ENCODE measurements around the gene CD274. TPM values are rescaled to one million over a fixed set of nuclear protein-coding genes. Genes with fewer than 3 reads are reported as not detected.

Gene CD274
- total and polyA plus RNA-seq, 2 experiments from 2014 or later, result not detected

- Histone ChIP-seq H3K4me3 (peak overlapping the region; percentile 48), H3K4me1 (ENCODE audit: insufficient read depth) (0 out of 2 replicates have a peak, but pooled peaks cover 4% of the 10 kb centered on the region), H4K20me1 (replicated peaks; ENCODE audit: insufficient read depth) (no peaks in the 10 kb centered on the region), H2AFZ (no peak overlapping the region), H3F3A (replicated peaks; ENCODE audit: low read depth) (no peaks in the 10 kb centered on the region), H3K79me2 (replicated peaks; ENCODE audit: insufficient read depth) (no peaks in the 10 kb centered on the region), H3K9me2 (ENCODE audit: insufficient read depth) (no peaks in the 10 kb centered on the region), H3K27ac (ENCODE audit: low read depth) (no peak overlapping the region), H3K27me3 (ENCODE audit: insufficient read depth) (no peaks in the 10 kb centered on the region), H3K36me3 (ENCODE audit: insufficient read depth) (no peaks in the 10 kb centered on the region), H3K4me2 (peak overlapping the region; percentile 57)
- Mint-ChIP-seq H3K27ac (no peak overlapping the region), H3K36me3 (ENCODE audit: low read depth) (no peaks in the 10 kb centered on the region), H3K9me3 (no peaks in the 10 kb centered on the region), H3K27me3 (ENCODE audit: insufficient read depth, low read depth, poor library complexity) (peaks cover 3% of the 10 kb centered on the region), H3K4me3 (peak overlapping the region; percentile 75), H3K4me1 (peaks cover 2% of the 10 kb centered on the region; the same call in 1 of the 3 replicates)
- TF ChIP-seq CTCF (conservative IDR thresholded peaks at IDR 0.05; ENCODE audit: low read depth in 2 of 2) (no peak), CREB1 (CRISPR knock-in tag; IDR thresholded peaks at IDR 0.05; ENCODE audit: low read depth) (no peak), POLR2AphosphoS5 (IDR thresholded peaks at IDR 0.05; ENCODE audit: low read depth) (no peak), JUNB (IDR thresholded peaks at IDR 0.05; ENCODE audit: unreplicated experiment) (no peak), ZNF331 (CRISPR knock-in tag; IDR thresholded peaks at IDR 0.05; ENCODE audit: low read depth) (no peak), EZH2phosphoT487 (IDR thresholded peaks at IDR 0.05; ENCODE audit: unreplicated experiment) (no peak), REST (IDR thresholded peaks at IDR 0.05; ENCODE audit: unreplicated experiment) (no peak)
- TF ChIP-seq, protein P1, sequence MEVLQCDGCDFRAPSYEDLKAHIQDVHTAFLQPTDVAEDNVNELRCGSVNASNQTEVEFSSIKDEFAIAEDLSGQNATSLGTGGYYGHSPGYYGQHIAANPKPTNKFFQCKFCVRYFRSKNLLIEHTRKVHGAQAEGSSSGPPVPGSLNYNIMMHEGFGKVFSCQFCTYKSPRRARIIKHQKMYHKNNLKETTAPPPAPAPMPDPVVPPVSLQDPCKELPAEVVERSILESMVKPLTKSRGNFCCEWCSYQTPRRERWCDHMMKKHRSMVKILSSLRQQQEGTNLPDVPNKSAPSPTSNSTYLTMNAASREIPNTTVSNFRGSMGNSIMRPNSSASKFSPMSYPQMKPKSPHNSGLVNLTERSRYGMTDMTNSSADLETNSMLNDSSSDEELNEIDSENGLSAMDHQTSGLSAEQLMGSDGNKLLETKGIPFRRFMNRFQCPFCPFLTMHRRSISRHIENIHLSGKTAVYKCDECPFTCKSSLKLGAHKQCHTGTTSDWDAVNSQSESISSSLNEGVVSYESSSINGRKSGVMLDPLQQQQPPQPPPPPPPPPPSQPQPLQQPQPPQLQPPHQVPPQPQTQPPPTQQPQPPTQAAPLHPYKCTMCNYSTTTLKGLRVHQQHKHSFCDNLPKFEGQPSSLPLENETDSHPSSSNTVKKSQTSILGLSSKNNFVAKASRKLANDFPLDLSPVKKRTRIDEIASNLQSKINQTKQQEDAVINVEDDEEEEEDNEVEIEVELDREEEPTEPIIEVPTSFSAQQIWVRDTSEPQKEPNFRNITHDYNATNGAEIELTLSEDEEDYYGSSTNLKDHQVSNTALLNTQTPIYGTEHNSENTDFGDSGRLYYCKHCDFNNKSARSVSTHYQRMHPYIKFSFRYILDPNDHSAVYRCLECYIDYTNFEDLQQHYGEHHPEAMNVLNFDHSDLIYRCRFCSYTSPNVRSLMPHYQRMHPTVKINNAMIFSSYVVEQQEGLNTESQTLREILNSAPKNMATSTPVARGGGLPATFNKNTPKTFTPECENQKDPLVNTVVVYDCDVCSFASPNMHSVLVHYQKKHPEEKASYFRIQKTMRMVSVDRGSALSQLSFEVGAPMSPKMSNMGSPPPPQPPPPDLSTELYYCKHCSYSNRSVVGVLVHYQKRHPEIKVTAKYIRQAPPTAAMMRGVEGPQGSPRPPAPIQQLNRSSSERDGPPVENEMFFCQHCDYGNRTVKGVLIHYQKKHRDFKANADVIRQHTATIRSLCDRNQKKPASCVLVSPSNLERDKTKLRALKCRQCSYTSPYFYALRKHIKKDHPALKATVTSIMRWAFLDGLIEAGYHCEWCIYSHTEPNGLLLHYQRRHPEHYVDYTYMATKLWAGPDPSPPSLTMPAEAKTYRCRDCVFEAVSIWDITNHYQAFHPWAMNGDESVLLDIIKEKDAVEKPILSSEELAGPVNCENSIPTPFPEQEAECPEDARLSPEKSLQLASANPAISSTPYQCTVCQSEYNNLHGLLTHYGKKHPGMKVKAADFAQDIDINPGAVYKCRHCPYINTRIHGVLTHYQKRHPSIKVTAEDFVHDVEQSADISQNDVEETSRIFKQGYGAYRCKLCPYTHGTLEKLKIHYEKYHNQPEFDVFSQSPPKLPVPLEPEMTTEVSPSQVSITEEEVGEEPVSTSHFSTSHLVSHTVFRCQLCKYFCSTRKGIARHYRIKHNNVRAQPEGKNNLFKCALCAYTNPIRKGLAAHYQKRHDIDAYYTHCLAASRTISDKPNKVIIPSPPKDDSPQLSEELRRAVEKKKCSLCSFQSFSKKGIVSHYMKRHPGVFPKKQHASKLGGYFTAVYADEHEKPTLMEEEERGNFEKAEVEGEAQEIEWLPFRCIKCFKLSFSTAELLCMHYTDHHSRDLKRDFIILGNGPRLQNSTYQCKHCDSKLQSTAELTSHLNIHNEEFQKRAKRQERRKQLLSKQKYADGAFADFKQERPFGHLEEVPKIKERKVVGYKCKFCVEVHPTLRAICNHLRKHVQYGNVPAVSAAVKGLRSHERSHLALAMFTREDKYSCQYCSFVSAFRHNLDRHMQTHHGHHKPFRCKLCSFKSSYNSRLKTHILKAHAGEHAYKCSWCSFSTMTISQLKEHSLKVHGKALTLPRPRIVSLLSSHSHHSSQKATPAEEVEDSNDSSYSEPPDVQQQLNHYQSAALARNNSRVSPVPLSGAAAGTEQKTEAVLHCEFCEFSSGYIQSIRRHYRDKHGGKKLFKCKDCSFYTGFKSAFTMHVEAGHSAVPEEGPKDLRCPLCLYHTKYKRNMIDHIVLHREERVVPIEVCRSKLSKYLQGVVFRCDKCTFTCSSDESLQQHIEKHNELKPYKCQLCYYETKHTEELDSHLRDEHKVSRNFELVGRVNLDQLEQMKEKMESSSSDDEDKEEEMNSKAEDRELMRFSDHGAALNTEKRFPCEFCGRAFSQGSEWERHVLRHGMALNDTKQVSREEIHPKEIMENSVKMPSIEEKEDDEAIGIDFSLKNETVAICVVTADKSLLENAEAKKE (CRISPR knock-in tag; IDR thresholded peaks at IDR 0.05), result no peak
- ATAC-seq (no peak), DNase-seq (ENCODE audit: low spot score) (no peak)
Observed at GRCh38 chr9:5449521-5450358, 602 bp upstream of the CD274 start.
